HepG2 (cell line): ENCODE data around the gene THADA. TPM values are rescaled to one million over a fixed set of nuclear protein-coding genes. Genes with fewer than 3 reads are reported as not detected.

Source experiments
- ARHGAP35 ChIP-seq: sonication (generic); formaldehyde crosslinking; IDR thresholded peaks from 2 replicates; pipeline ENCODE4 v1.9.0; 2022; ENCODE audit warnings: mild to moderate bottlenecking, inconsistent platforms, moderate library complexity, missing genetic modification reagents, borderline replicate concordance
- CREB1 ChIP-seq, 2 experiments: fragments of 450-650 bp in 1 of 2; IDR thresholded peaks; 2 replicates each; pipeline ENCODE4 v1.6.1; 2016 to 2017; ENCODE audit warnings: control low read depth in 1 of 2, mild to moderate bottlenecking in 1 of 2, missing compliant biosample characterization in 1 of 2, missing genetic modification characterization in 1 of 2
- EHMT2 ChIP-seq: fragments of 200-600 bp; sonication (generic); IDR thresholded peaks from 2 replicates; pipeline ENCODE4 v1.7.0; 2017; ENCODE audit warnings: antibody characterized with exemption, low read depth, low read length, borderline replicate concordance
- ERF ChIP-seq: IDR thresholded peaks from 2 replicates; pipeline ENCODE4 v1.6.1; 2018; ENCODE audit warnings: missing biosample characterization, missing genetic modification reagents
- HDAC2 ChIP-seq: sonication (generic); formaldehyde crosslinking; IDR thresholded peaks from 2 replicates; pipeline ENCODE4 v1.4.0; 2020; ENCODE audit warnings: missing genetic modification reagents
- MEIS1 ChIP-seq: sonication (generic); formaldehyde crosslinking; IDR thresholded peaks from 2 replicates; pipeline ENCODE4 v1.9.0; 2021; ENCODE audit warnings: mild to moderate bottlenecking, missing genetic modification reagents, moderate library complexity, borderline replicate concordance
- NFAT5 ChIP-seq: sonication (generic); formaldehyde crosslinking; IDR thresholded peaks from 2 replicates; pipeline ENCODE4 v1.4.0; 2020; ENCODE audit warnings: missing genetic modification reagents
- PHF21A ChIP-seq: sonication (generic); formaldehyde crosslinking; IDR thresholded peaks from 2 replicates; pipeline ENCODE4 v1.5.0; 2020; ENCODE audit warnings: mild to moderate bottlenecking, missing genetic modification reagents
- SP4 ChIP-seq: sonication (generic); formaldehyde crosslinking; IDR thresholded peaks from 2 replicates; pipeline ENCODE4 v1.8.1; 2023; ENCODE audit warnings: mild to moderate bottlenecking, missing genetic modification reagents
- TBL1XR1 ChIP-seq: fragments of 150-350 bp; IDR thresholded peaks from 2 replicates; pipeline ENCODE4 v1.6.1; 2014; ENCODE audit warnings: borderline replicate concordance, low read length; ENCODE audit not compliant: partially characterized antibody
- ZBTB3 ChIP-seq: sonication (generic); formaldehyde crosslinking; IDR thresholded peaks from 2 replicates; pipeline ENCODE4 v1.4.0; 2020; ENCODE audit warnings: low read depth, mild to moderate bottlenecking, moderate library complexity, missing genetic modification reagents, borderline replicate concordance
- ZFY ChIP-seq: sonication (generic); formaldehyde crosslinking; IDR thresholded peaks from 2 replicates; pipeline ENCODE4 v1.4.0; 2020; ENCODE audit warnings: missing genetic modification reagents
- ZNF251 ChIP-seq: sonication (generic); formaldehyde crosslinking; IDR thresholded peaks from 2 replicates; pipeline ENCODE4 v1.9.0; 2021; ENCODE audit warnings: mild to moderate bottlenecking, missing genetic modification reagents
- ZNF614 ChIP-seq: IDR thresholded peaks from 2 replicates; pipeline ENCODE4 v1.6.1; 2018; ENCODE audit warnings: missing biosample characterization, missing genetic modification reagents, inconsistent platforms, borderline replicate concordance
- ZNF709 ChIP-seq: sonication (generic); formaldehyde crosslinking; IDR thresholded peaks from 2 replicates; pipeline ENCODE4 v1.5.0; 2020; ENCODE audit warnings: mild to moderate bottlenecking, missing genetic modification reagents
- ZNF792 ChIP-seq: IDR thresholded peaks from 2 replicates; pipeline ENCODE4 v1.6.1; 2016
- polyA plus RNA-seq, 8 experiments: library from polyadenylated mRNA; depleted of rRNA in 3 of 8; stranded (reverse) in 7 of 8; unstranded in 1 of 8; fragments of >200 nt; fragmentation: Illumina TruSeq in 4 of 8; extraction: Trizol in 4 of 8; gene quantifications; 2 replicates each; pipeline versions ENCODE4 v1.2.1 to v1.2.3, GENCODE V29; 2011 to 2016; ENCODE audit warnings: low read depth in 4 of 8, missing spikeins in 1 of 8, mixed read lengths in 1 of 8; ENCODE audit not compliant: insufficient read depth in 1 of 8
- total RNA-seq, 5 experiments: library from RNA; depleted of rRNA; stranded (reverse); fragments of >200 nt; fragmentation: Illumina TruSeq; extraction: Trizol; gene quantifications; 2 replicates each; pipeline ENCODE4 v1.2.3, GENCODE V29; 2016; ENCODE audit warnings: low read depth in 1 of 5
- TF ChIP-seq, protein P1 (sequence below): sonication (generic); formaldehyde crosslinking; IDR thresholded peaks from 2 replicates; pipeline ENCODE4 v1.9.0; 2022; ENCODE audit warnings: low read depth, missing genetic modification reagents
- TF ChIP-seq, protein P2 (sequence below): fragments of 450-650 bp; IDR thresholded peaks from 2 replicates; pipeline ENCODE4 v1.6.1; 2016
- TF ChIP-seq, protein P3 (sequence below): sonication (generic); formaldehyde crosslinking; IDR thresholded peaks from 2 replicates; pipeline ENCODE4 v1.5.0; 2020; ENCODE audit warnings: missing genetic modification reagents

Gene THADA
- total and polyA plus RNA-seq, 2 of the 13 experiments (the other 11 are each of a cell fraction or from before 2014, with no cell fraction given): 12.7 to 21.7 TPM

DNA sequence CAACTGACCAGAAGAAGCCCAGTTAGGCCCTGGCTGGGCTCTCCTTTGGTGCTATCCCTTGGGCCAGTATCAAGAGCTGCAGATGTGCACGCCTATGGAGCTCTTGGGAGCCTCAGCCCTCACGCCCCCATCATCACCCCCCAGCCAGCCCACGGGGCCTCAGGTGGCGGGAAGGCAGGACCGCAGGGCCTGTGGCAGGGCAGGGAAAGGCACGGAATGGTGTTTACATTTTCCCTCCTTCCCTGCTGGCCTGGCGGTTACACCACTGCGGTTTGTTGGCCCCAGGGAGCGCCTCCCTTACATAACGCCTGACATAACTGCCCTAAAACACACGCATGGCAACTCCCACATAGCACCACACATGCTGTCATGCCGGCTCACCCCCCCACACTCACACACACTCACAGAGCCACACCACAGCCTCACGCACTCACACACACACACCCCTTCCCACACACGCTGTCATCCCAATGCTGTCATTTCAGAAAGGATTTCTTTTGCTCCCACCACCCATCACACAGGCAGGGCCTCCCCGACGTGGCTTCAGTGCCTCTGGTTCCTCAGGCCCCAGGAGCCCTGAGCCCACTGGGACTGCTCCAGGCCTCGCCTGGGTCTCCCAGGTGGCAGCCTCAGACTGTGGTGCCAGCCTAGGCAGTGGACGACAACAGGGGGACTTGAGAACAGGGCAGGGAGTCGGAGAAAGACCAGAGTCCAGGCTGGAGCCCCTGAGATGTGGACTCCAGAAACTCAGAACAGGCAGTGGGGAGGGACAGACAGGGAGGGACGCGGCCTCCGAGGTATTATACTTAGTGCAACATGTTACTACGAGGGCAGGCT is 385.2 kb downstream of the THADA start (continued):
- TF ChIP-seq, protein P1, sequence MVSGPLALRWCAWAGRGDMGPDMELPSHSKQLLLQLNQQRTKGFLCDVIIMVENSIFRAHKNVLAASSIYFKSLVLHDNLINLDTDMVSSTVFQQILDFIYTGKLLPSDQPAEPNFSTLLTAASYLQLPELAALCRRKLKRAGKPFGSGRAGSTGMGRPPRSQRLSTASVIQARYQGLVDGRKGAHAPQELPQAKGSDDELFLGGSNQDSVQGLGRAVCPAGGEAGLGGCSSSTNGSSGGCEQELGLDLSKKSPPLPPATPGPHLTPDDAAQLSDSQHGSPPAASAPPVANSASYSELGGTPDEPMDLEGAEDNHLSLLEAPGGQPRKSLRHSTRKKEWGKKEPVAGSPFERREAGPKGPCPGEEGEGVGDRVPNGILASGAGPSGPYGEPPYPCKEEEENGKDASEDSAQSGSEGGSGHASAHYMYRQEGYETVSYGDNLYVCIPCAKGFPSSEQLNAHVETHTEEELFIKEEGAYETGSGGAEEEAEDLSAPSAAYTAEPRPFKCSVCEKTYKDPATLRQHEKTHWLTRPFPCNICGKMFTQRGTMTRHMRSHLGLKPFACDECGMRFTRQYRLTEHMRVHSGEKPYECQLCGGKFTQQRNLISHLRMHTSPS (CRISPR knock-in tag): peak; percentile 86
- 0 out of 2 replicates have a peak, but pooled peaks have one; percentile 47 for TF ChIP-seq ZBTB3 (CRISPR knock-in tag)
- peak; percentile 58; the same call in 1 of the 2 replicates for TF ChIP-seq ZNF614 (CRISPR knock-in tag)
- TF ChIP-seq ZNF251: no peak; the same call in 1 of the 2 replicates
- TF ChIP-seq TBL1XR1: peak; percentile 83
- TF ChIP-seq, protein P2, sequence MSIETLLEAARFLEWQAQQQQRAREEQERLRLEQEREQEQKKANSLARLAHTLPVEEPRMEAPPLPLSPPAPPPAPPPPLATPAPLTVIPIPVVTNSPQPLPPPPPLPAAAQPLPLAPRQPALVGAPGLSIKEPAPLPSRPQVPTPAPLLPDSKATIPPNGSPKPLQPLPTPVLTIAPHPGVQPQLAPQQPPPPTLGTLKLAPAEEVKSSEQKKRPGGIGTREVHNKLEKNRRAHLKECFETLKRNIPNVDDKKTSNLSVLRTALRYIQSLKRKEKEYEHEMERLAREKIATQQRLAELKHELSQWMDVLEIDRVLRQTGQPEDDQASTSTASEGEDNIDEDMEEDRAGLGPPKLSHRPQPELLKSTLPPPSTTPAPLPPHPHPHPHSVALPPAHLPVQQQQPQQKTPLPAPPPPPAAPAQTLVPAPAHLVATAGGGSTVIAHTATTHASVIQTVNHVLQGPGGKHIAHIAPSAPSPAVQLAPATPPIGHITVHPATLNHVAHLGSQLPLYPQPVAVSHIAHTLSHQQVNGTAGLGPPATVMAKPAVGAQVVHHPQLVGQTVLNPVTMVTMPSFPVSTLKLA: peak; percentile 54
- TF ChIP-seq, protein P3, sequence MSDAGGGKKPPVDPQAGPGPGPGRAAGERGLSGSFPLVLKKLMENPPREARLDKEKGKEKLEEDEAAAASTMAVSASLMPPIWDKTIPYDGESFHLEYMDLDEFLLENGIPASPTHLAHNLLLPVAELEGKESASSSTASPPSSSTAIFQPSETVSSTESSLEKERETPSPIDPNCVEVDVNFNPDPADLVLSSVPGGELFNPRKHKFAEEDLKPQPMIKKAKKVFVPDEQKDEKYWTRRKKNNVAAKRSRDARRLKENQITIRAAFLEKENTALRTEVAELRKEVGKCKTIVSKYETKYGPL: peak; percentile 98
- TF ChIP-seq ZFY (CRISPR knock-in tag): peak; percentile 90
- TF ChIP-seq SP4 (CRISPR knock-in tag): peak; percentile 71
- peak; percentile 93; the same call in 1 of the 2 replicates for TF ChIP-seq MEIS1 (CRISPR knock-in tag)
- TF ChIP-seq CREB1 (IDR thresholded peaks at IDR 0.05): peak; percentile 33; the same call in 1 of the 2 replicates
- no peak for TF ChIP-seq CREB1 (CRISPR knock-in tag; IDR thresholded peaks at IDR 0.05)
- TF ChIP-seq ZNF709 (CRISPR knock-in tag): 0 out of 2 replicates have a peak, but pooled peaks have one; percentile 89
- TF ChIP-seq PHF21A (CRISPR knock-in tag): peak; percentile 91
- TF ChIP-seq ARHGAP35 (CRISPR knock-in tag): 0 out of 2 replicates have a peak, but pooled peaks have one; percentile 25
- peak; percentile 24; the same call in 1 of the 2 replicates for TF ChIP-seq NFAT5
- no peak for TF ChIP-seq EHMT2
- peak; percentile 95 for TF ChIP-seq HDAC2
- TF ChIP-seq ZNF792 (CRISPR knock-in tag): peak; percentile 88; the same call in 1 of the 2 replicates
- TF ChIP-seq ERF: peak; percentile 91
